ENCODE data around the gene GBA3.

The GBA3 gene

GRCh38 chr4:22780317-22780716 is 87.6 kb downstream of the GBA3 start:
- no peak for DNase-seq (ENCODE audit: low read depth, low spot score)

DNA sequence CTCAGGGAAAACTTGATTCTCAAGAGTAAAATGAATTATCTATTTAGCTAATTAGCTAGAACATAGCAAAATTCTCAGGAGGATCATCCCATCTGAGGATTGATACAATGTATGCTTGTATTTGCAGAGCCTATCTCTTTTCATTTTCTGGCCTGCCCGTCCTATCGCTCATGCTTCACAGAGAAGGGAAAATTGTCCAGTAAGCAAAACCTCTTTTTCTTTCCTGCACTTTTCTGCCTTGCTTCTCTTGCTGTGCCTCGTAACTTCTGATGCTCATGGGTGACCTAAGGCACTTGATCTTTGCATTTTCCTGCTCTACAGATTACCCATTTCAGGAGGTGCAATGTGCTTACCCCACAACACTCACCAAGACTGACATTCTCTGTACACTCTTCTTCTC is 88.1 kb downstream of the GBA3 start:
- no peak for DNase-seq (ENCODE audit: low read depth, low spot score)

DNA sequence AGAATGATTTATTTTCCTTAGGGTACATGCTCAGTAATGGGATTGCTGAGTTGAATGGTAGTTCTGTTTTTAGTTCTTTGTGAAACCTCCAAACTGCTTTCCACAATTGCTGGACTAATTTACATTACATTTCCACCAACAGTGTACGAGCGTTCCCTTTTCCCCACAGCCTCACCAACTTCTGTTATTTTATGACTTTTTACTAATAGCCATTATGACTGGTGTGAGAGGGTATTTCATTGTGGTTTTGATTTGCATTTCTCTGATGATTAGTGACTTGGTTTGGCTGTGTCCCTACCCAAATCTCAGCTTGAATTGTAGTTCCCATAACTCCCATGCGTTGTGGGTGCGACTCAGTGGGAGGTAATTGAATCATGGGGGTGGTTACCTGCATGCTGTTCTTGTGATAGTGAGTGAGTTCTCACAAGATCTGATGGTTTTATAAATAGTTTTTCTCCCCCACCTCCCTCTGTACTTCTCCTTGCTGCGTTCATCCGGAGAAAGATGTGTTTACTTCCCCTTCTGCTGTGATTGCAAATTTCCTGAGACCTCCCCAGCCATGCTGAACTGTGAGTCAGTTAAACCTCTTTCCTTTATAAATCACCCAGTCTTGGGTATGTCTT is 95.1 kb downstream of the GBA3 start:
- DNase-seq (ENCODE audit: low read depth, low spot score) = peak; percentile 81

GRCh38 chr4:22790631-22791030 is 97.9 kb downstream of the GBA3 start:
- DNase-seq (ENCODE audit: low read depth, low spot score) = no peak

DNA sequence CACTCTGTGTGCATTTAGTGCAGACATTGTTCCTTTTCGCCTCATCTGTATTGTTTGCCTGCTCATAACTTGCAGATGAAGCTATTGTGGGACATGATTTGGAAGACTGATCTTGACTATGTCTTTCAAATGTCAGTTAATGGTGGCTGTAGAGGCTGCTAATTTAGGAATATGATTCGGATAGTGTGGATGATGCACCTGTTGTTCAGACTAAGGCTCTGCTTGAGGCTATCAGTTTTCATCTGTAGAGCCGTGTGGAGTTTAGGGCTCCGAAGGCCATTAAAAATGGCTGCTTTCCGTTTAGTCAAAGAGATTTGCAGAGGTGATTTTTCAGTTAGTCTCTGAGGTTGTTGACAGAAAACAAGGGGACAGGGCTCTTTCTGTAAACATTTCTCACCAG is 102.0 kb downstream of the GBA3 start:
- DNase-seq (ENCODE audit: low read depth, low spot score) = no peak

DNA sequence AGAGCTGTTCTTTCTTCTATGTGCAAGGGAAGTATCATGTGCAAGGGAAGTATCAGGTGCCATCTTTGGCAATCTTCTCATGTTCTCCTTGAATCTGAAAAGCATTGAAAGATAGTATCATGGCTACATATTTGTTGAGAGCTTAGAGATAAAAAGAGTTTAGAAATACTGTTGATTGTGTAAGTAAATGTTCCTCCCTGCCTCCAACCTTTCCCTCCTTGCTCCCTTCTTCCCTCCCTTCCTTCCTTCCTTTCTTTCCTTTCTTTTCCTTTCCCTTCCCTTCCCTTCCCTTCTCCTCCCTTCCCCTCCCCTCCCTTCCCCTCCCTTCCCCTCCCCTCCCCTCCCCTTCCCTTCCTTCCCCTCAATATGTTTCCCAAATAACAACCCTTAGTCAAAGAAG is 108.7 kb downstream of the GBA3 start:
- no peak for DNase-seq (ENCODE audit: low read depth, low spot score)

DNA sequence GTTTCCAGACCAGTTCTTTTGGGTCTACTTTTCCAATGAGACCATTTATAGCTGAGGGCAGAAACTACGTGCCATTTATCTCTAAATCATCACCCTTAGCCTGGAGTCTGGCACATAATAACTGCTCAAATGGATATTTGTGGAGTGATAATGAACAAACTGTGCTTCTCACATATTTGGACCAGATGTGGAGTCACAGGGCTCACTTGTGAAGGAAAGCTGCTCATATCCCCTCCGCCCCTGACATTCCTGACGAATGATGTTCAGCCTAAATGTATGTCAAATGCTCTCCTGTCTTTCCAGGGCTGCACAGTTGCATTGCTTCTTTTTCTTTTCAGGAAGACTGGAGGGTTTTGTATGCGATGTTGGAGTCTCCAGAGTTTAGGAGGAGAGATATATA is 110.1 kb downstream of the GBA3 start:
- DNase-seq (ENCODE audit: low read depth, low spot score) = no peak

GRCh38 chr4:22803512-22803911 is 110.8 kb downstream of the GBA3 start:
- no peak for DNase-seq (ENCODE audit: low read depth, low spot score)

- peak; percentile 1 for DNase-seq (ENCODE audit: low read depth, low spot score)
Observed at GRCh38 chr4:22814906-22815305, 122.2 kb downstream of the GBA3 start.

- DNase-seq (ENCODE audit: low read depth, low spot score) = no peak
Observed at GRCh38 chr4:22824091-22824490, 131.4 kb downstream of the GBA3 start.

DNA sequence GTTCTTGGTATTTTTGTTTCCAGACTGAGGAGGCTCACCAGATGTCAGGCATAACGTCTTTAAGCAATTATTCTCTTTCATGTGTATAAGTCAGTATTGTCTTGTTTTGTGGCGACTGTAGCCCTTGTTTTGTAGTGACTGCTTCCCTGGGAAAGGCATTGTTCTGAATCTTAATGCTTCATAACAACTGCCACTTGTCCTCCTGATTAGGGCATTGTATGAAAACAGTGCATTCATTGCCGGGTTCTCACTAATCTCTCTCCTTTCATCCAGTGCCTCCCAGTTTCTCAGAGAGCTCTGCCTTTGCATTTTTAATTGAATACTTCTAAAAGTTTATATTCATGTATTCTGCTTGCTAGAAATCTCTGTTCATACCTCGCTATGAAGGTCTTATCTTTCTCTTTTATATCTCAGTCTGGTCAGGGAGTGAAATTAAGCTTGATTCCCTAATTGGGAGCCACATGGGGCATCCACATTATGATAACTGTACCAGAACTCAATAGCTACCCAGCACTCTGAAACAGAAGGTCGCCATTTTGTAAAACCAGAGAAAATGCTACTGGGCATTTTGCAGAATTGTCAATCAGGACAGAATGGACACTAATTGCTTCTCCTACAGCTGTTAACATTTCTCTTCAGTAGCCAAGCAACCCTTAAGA is 149.8 kb downstream of the GBA3 start:
- no peak for DNase-seq (ENCODE audit: low read depth, low spot score)

DNA sequence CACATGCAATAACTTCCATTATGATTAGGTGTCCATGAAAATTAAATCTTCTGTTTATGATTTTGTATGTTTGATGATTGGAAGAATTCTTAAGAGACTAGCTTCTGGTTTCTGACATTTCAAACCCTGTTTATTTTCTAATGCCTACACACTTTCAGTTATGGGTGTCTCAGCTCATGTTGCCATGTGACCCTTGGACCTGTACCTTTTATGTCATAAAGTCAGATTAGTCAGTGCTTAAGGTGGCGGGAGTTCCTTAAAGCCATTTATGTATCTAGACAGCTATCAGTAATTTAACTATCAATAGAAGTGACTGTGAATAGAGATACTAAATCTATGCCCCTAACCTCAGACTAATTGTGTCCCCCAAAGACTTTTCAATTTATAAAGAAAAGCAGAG is 155.6 kb downstream of the GBA3 start:
- DNase-seq (ENCODE audit: low read depth, low spot score) = no peak

- no peak for DNase-seq (ENCODE audit: low read depth, low spot score)
Observed at GRCh38 chr4:22850055-22850454, 157.3 kb downstream of the GBA3 start.

GRCh38 chr4:22850630-22851029 is 157.9 kb downstream of the GBA3 start:
- DNase-seq (ENCODE audit: low read depth, low spot score) = no peak

DNA sequence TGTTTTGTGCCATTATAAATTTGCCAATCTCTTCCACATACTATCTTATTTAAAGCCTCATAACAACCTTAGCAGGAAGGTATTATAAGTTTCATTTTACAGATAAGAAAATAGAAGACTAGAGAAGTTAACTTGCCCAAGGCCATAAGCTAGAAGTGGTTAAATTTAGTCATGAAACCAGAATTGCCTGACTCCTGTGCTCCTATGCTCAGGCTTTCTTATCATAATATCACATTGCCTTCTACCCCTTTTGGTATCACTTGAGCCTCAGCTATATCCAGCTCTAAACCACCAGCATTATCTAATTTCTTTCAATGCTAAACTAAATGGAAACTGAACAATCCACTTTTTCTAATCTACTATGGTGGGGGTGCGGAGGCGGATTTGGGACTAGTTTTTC is 164.7 kb downstream of the GBA3 start:
- DNase-seq (ENCODE audit: low read depth, low spot score) = no peak

GRCh38 chr4:22859318-22859717 is 166.6 kb downstream of the GBA3 start:
- no peak for DNase-seq (ENCODE audit: low read depth, low spot score)

Measured in astrocyte of the hippocampus (primary cell).